Body of pancreas (tissue), 4 donors: ENCODE results near the gene BANK1. TPM values are rescaled to one million over a fixed set of nuclear protein-coding genes. Genes with fewer than 3 reads are reported as not detected.

Experiments
- ATAC-seq: fragments of 150-250 bp; one replicate; pipeline ENCODE4 v1.9.1; 2016
- DNase-seq, 4 donors: peaks; one replicate each; pipeline ENCODE4 v3.0.0-alpha.2; 2019
- H3K27ac ChIP-seq, 4 donors: fragments of 200-600 bp; sonication (generic); 1 replicate in 3 of 4; 2 replicates in 1 of 4; pipeline versions ENCODE4 v1.5.1 to v1.6.1; 2016 to 2019; ENCODE audit warnings: mild to moderate bottlenecking in 1 of 4, mixed read lengths in 1 of 4, moderate library complexity in 1 of 4
- H3K27me3 ChIP-seq, 2 donors: fragments of 200-600 bp; sonication (generic); one replicate each; pipeline ENCODE4 v1.6.0; 2016; ENCODE audit warnings: mild to moderate bottlenecking in 1 of 2
- H3K36me3 ChIP-seq, 2 donors: fragments of 200-600 bp; sonication (generic); replicated peaks in 1 of 2; 2 replicates each; pipeline ENCODE4 v1.5.1; 2016; ENCODE audit warnings: low read depth in 2 of 2; ENCODE audit not compliant: insufficient read depth in 1 of 2
- H3K4me1 ChIP-seq: fragments of 200-600 bp; sonication (generic); one replicate; pipeline ENCODE4 v1.6.0; 2016
- H3K4me3 ChIP-seq, 2 donors: fragments of 200-600 bp; sonication (generic); 1 replicate in 1 of 2; 2 replicates in 1 of 2; pipeline ENCODE4 v1.5.1; 2016 to 2019
- H3K9me3 ChIP-seq, 3 donors: fragments of 200-600 bp; sonication (generic); 1 replicate in 2 of 3; 2 replicates in 1 of 3; pipeline ENCODE4 v1.5.1; 2016
- CTCF ChIP-seq, 7 experiments: fragments of 450-650 bp in 4 of 7; fragments of 200-600 bp in 3 of 7; sonication (generic) in 3 of 7; IDR thresholded peaks; one replicate each; pipeline ENCODE4 v1.5.1; 2016 to 2019; ENCODE audit warnings: antibody characterized with exemption in 7 of 7
- POLR2A ChIP-seq, 3 donors: fragments of 450-650 bp; IDR thresholded peaks; one replicate each; pipeline ENCODE4 v1.6.1; 2016; ENCODE audit warnings: antibody characterized with exemption in 3 of 3, mild to moderate bottlenecking in 2 of 3
- WGBS, 2 donors: methylation state at CpG; one replicate each; pipeline ENCODE4 v1.1.5; 2017; 5-methylcytosine and 5-hydroxymethylcytosine counted together
- intact Hi-C: fragments of 100-400 bp; cut with DNase I; formaldehyde crosslinking; loops from one replicate; pipeline ENCODE4 v1.15.1; 2023
- total RNA-seq, 2 donors: library from RNA; depleted of rRNA; stranded (reverse); fragments of >200 nt; gene quantifications; one replicate each; pipeline ENCODE4 v1.1.0, GENCODE V29; 2016

Gene BANK1
- total RNA-seq, 2 donors from 2014 or later = 1.0 to 2.0 TPM

GRCh38 chr4:102064747-102065442, 274.4 kb downstream of the BANK1 start:
- no peaks in the 10 kb centered on the region for H3K4me1 ChIP-seq
- no peaks in the 10 kb centered on the region for H3K9me3 ChIP-seq
- no peak for ATAC-seq
- no peaks in the 10 kb centered on the region for H3K27me3 ChIP-seq
- H3K4me3 ChIP-seq = no peak overlapping the region
- TF ChIP-seq CTCF (IDR thresholded peaks at IDR 0.05) (no peak), POLR2A (IDR thresholded peaks at IDR 0.05) (no peak)
- intact Hi-C loops = no loop called here
- H3K27ac ChIP-seq = no peak overlapping the region
- H3K36me3 ChIP-seq = no peaks in the 10 kb centered on the region
- DNase-seq = no peak

GRCh38 chr4:102076622-102077021, 286.1 kb downstream of the BANK1 start:
- Histone ChIP-seq H3K27me3 (no peaks in the 10 kb centered on the region), H3K4me3 (no peak overlapping the region), H3K9me3 (no peaks in the 10 kb centered on the region), H3K4me1 (no peaks in the 10 kb centered on the region), H3K27ac (no peak overlapping the region), H3K36me3 (no peaks in the 10 kb centered on the region)
- DNase-seq (no peak), ATAC-seq (no peak)
- no peak for TF ChIP-seq CTCF (IDR thresholded peaks at IDR 0.05)
- no peak for TF ChIP-seq POLR2A (IDR thresholded peaks at IDR 0.05)
- intact Hi-C loops = no loop called here
- WGBS, 2 donors = 33 to 48% methylated on average over 1 of the region's 1 CpG

- intact Hi-C loops = no loop called here
- Histone ChIP-seq H3K36me3 (no peaks in the 10 kb centered on the region), H3K4me1 (no peaks in the 10 kb centered on the region), H3K4me3 (no peak overlapping the region), H3K27ac (no peak overlapping the region), H3K9me3 (no peaks in the 10 kb centered on the region), H3K27me3 (no peaks in the 10 kb centered on the region)
- ATAC-seq (no peak), DNase-seq (no peak)
- WGBS, 2 donors = 59 to 67% methylated on average over 2 of the region's 2 CpGs
- TF ChIP-seq CTCF (IDR thresholded peaks at IDR 0.05) = no peak
- no peak for TF ChIP-seq POLR2A (IDR thresholded peaks at IDR 0.05)
Measured at GRCh38 chr4:102080184-102080583, 289.7 kb downstream of the BANK1 start.

- no peak overlapping the region for H3K27ac ChIP-seq
- H3K4me1 ChIP-seq = no peaks in the 10 kb centered on the region
- H3K4me3 ChIP-seq = no peak overlapping the region
- ATAC-seq (no peak), DNase-seq (no peak)
- no peaks in the 10 kb centered on the region for H3K9me3 ChIP-seq
- no peak for TF ChIP-seq CTCF (IDR thresholded peaks at IDR 0.05)
- TF ChIP-seq POLR2A (IDR thresholded peaks at IDR 0.05) = no peak
- H3K27me3 ChIP-seq = no peaks in the 10 kb centered on the region
- WGBS, 2 donors = 49 to 53% methylated on average over 5 of the region's 5 CpGs
- H3K36me3 ChIP-seq = no peaks in the 10 kb centered on the region
- intact Hi-C loops = no loop called here
Measured at GRCh38 chr4:102089850-102090621, 299.5 kb downstream of the BANK1 start.
